GM23338 (cell line): ENCODE data around the gene THOC7.

Experiments used
- CREB1 ChIP-seq: fragments of 250-450 bp; sonication (Bioruptor Pico); IDR thresholded peaks from 2 replicates; pipeline ENCODE4 v1.5.0; 2020; ENCODE audit warnings: low read depth, mild to moderate bottlenecking, moderate library complexity
- POLR2AphosphoS5 ChIP-seq: IDR thresholded peaks from 2 replicates; pipeline ENCODE4 v1.6.1; 2016; ENCODE audit warnings: antibody characterized with exemption, low read depth
- REST ChIP-seq: IDR thresholded peaks from one replicate; pipeline ENCODE4 v1.6.1; 2018; ENCODE audit warnings: antibody characterized with exemption; ENCODE audit not compliant: unreplicated experiment
- TF ChIP-seq, protein P1 (sequence below), 2 experiments: fragments of 200-600 bp in 1 of 2; sonication (generic) in 1 of 2; conservative IDR thresholded peaks; 2 replicates each; pipeline versions ENCODE4 v1.5.1 to v1.6.1; 2016 to 2017; ENCODE audit warnings: antibody characterized with exemption in 2 of 2, low read depth in 2 of 2, mild to moderate bottlenecking in 2 of 2, moderate library complexity in 1 of 2

DNA sequence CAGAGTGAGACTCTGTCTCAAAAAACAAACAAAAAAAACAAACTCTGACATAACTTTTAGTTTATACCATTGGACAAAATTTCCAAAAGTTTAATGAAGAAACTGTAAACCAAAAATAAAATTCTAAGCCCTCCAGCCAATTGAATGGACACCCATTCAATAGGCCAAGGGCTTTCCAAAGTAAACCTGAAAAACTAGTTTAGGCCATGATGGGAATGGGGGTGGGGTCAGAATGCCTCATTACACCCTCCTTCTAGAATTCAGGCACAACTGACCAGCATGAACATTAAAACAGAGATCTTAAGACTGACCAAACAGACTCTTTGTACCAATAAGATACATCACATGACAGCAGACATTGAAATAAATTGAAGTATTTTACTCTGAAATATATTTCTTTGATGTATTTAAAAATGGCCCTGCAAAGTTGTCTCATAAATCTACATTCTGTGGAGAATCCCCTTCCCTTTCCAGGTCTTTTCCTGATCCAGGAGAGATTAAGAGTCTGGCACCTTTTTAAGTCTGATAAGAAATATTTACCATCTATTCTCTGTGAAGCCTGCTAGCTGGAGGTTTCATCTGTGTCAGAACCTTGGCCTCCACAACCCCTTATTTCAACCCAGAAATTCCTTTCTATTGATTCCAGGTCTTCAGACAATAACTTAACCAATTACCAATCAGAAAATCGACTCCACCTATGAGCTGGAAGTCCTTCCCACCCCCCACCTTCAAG, 15.7 kb downstream of the THOC7 start:
- no peak for TF ChIP-seq CREB1
- TF ChIP-seq, protein P1, sequence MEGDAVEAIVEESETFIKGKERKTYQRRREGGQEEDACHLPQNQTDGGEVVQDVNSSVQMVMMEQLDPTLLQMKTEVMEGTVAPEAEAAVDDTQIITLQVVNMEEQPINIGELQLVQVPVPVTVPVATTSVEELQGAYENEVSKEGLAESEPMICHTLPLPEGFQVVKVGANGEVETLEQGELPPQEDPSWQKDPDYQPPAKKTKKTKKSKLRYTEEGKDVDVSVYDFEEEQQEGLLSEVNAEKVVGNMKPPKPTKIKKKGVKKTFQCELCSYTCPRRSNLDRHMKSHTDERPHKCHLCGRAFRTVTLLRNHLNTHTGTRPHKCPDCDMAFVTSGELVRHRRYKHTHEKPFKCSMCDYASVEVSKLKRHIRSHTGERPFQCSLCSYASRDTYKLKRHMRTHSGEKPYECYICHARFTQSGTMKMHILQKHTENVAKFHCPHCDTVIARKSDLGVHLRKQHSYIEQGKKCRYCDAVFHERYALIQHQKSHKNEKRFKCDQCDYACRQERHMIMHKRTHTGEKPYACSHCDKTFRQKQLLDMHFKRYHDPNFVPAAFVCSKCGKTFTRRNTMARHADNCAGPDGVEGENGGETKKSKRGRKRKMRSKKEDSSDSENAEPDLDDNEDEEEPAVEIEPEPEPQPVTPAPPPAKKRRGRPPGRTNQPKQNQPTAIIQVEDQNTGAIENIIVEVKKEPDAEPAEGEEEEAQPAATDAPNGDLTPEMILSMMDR (conservative IDR thresholded peaks at IDR 0.05; ENCODE audit: low read depth in 2 of 2): no peak
- no peak for TF ChIP-seq REST
- no peak for TF ChIP-seq POLR2AphosphoS5
